ENCODE results near the gene FAM124A.

DNA sequence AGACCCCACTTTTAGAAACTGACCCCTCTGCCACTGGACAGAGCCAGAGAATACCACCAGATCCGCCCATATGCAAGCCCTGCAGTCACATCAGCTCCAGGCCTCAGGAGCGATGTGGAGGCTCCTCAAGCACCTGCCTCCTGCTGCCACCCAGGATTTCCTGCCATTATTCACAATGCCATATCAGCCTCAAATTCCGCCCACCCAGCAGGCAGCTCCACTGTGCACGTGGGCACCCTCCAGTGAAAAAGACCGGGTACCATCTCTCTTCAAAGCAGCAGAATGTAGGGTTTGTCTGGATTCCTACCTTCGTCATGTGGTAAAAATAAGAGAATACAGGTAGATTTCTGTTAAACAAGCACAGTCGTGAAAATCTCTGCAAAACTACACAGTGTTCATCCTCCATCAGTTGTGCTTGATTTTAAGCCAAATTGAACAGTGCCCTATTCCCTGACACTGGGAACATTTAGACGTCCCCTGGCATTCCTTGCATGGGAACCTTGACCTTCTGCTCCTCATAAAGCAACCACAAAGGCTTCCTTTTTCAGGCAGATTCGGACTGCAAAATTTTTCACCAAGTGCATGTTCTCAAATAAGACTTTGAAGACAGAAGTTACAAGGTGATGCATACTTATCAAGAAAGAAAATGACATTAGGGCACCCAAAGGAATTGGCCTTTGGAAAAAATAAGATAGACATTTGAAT, 56.4 kb downstream of the FAM124A start:
- TF ChIP-seq, protein P1, sequence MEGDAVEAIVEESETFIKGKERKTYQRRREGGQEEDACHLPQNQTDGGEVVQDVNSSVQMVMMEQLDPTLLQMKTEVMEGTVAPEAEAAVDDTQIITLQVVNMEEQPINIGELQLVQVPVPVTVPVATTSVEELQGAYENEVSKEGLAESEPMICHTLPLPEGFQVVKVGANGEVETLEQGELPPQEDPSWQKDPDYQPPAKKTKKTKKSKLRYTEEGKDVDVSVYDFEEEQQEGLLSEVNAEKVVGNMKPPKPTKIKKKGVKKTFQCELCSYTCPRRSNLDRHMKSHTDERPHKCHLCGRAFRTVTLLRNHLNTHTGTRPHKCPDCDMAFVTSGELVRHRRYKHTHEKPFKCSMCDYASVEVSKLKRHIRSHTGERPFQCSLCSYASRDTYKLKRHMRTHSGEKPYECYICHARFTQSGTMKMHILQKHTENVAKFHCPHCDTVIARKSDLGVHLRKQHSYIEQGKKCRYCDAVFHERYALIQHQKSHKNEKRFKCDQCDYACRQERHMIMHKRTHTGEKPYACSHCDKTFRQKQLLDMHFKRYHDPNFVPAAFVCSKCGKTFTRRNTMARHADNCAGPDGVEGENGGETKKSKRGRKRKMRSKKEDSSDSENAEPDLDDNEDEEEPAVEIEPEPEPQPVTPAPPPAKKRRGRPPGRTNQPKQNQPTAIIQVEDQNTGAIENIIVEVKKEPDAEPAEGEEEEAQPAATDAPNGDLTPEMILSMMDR (IDR thresholded peaks at IDR 0.05 in 2 of 3, conservative IDR thresholded peaks at IDR 0.05 in 1 of 3; ENCODE audit: control insufficient read depth in 2 of 3, extremely low read depth in 1 of 3, insufficient read depth in 1 of 3, low read depth in 3 of 3, low read length in 3 of 3) = no peak
- TF ChIP-seq LARP7 (IDR thresholded peaks at IDR 0.05) = no peak
- no peak for TF ChIP-seq SREBF2 (IDR thresholded peaks at IDR 0.05; ENCODE audit: low read length)
- TF ChIP-seq, protein P2, sequence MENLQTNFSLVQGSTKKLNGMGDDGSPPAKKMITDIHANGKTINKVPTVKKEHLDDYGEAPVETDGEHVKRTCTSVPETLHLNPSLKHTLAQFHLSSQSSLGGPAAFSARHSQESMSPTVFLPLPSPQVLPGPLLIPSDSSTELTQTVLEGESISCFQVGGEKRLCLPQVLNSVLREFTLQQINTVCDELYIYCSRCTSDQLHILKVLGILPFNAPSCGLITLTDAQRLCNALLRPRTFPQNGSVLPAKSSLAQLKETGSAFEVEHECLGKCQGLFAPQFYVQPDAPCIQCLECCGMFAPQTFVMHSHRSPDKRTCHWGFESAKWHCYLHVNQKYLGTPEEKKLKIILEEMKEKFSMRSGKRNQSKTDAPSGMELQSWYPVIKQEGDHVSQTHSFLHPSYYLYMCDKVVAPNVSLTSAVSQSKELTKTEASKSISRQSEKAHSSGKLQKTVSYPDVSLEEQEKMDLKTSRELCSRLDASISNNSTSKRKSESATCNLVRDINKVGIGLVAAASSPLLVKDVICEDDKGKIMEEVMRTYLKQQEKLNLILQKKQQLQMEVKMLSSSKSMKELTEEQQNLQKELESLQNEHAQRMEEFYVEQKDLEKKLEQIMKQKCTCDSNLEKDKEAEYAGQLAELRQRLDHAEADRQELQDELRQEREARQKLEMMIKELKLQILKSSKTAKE (IDR thresholded peaks at IDR 0.05; ENCODE audit: low read depth, poor library complexity, severe bottlenecking) = no peak
- TF ChIP-seq EZH2 (IDR thresholded peaks at IDR 0.05; ENCODE audit: borderline replicate concordance, control insufficient read depth, low read depth, low read length) = no peak
- no peak for TF ChIP-seq SUZ12 (IDR thresholded peaks at IDR 0.05; ENCODE audit: unreplicated experiment)
- TF ChIP-seq MAX (IDR thresholded peaks at IDR 0.05; ENCODE audit: low read depth, low read length) = no peak
- TF ChIP-seq RBBP5 (conservative IDR thresholded peaks at IDR 0.05) = no peak
- TF ChIP-seq BHLHE40 (IDR thresholded peaks at IDR 0.05; ENCODE audit: borderline replicate concordance in 1 of 2, low read depth in 2 of 2, low read length in 1 of 2) = no peak
- TF ChIP-seq SREBF1 (IDR thresholded peaks at IDR 0.05; ENCODE audit: low read length) = no peak
- TF ChIP-seq GABPA (IDR thresholded peaks at IDR 0.05; ENCODE audit: low read depth) = no peak
- no peak for TF ChIP-seq HDAC2 (IDR thresholded peaks at IDR 0.05)

All from GM12878 (cell line).